K562 (cell line): ENCODE data around the gene TOPORS. TPM values are rescaled to one million over a fixed set of nuclear protein-coding genes. Genes with fewer than 3 reads are reported as not detected.

ENCODE experiments used
- ATF1 ChIP-seq, 2 experiments: fragments of 450-650 bp in 1 of 2; IDR thresholded peaks; 2 replicates each; pipeline ENCODE4 v1.6.1; 2016; ENCODE audit warnings: missing compliant biosample characterization in 1 of 2, missing genetic modification characterization in 1 of 2
- CREBBP ChIP-seq: IDR thresholded peaks from one replicate; pipeline ENCODE4 v1.6.1; 2012; ENCODE audit warnings: low read depth, mild to moderate bottlenecking, control low read depth, inconsistent platforms, low read length
- CTBP1 ChIP-seq: fragments of 450-650 bp; IDR thresholded peaks from 2 replicates; pipeline ENCODE4 v1.6.1; 2016; ENCODE audit warnings: borderline replicate concordance
- EGR1 ChIP-seq: fragments of 450-650 bp; conservative IDR thresholded peaks from 2 replicates; pipeline ENCODE4 v1.6.1; 2017; ENCODE audit warnings: mild to moderate bottlenecking
- FOXK1 ChIP-seq: sonication (generic); formaldehyde crosslinking; IDR thresholded peaks from 2 replicates; pipeline ENCODE4 v1.8.0; 2022; ENCODE audit warnings: missing genetic modification reagents, mild to moderate bottlenecking, borderline replicate concordance
- L3MBTL2 ChIP-seq: fragments of 450-650 bp; IDR thresholded peaks from 2 replicates; pipeline ENCODE4 v1.6.1; 2016; ENCODE audit warnings: mild to moderate bottlenecking, moderate library complexity
- MAFK ChIP-seq: IDR thresholded peaks from 2 replicates; pipeline ENCODE4 v1.6.1; 2011; ENCODE audit warnings: low read length, improper control_type of control experiment
- MAZ ChIP-seq, 2 experiments: fragments of 450-650 bp in 1 of 2; sonication (generic) in 1 of 2; formaldehyde crosslinking; IDR thresholded peaks in 1 of 2; conservative IDR thresholded peaks in 1 of 2; 2 replicates each; pipeline versions ENCODE4 v1.4.0 to v1.5.0; 2020; ENCODE audit warnings: mild to moderate bottlenecking in 1 of 2, missing genetic modification reagents in 1 of 2
- MEF2A ChIP-seq: IDR thresholded peaks from 2 replicates; pipeline ENCODE4 v1.6.1; 2011; ENCODE audit warnings: low read depth, mild to moderate bottlenecking, low read length, moderate library complexity; ENCODE audit not compliant: control insufficient read depth
- MEIS2 ChIP-seq: fragments of 450-650 bp; IDR thresholded peaks from 2 replicates; pipeline ENCODE4 v1.6.1; 2014; ENCODE audit warnings: mild to moderate bottlenecking; ENCODE audit not compliant: partially characterized antibody
- MTA1 ChIP-seq: fragments of 450-650 bp; IDR thresholded peaks from 2 replicates; pipeline ENCODE4 v1.6.1; 2017; ENCODE audit warnings: borderline replicate concordance
- MTA3 ChIP-seq: fragments of 450-650 bp; formaldehyde crosslinking; IDR thresholded peaks from 2 replicates; pipeline ENCODE4 v1.6.1; 2017; ENCODE audit warnings: mild to moderate bottlenecking, borderline replicate concordance
- NFIC ChIP-seq: fragments of 450-650 bp; IDR thresholded peaks from 2 replicates; pipeline ENCODE4 v1.6.1; 2017; ENCODE audit warnings: mild to moderate bottlenecking, inconsistent platforms
- NR2C2 ChIP-seq, 2 experiments: fragments of 200-800 bp in 1 of 2; sonication (Bioruptor generic) in 1 of 2; sonication (generic) in 1 of 2; formaldehyde crosslinking in 1 of 2; IDR thresholded peaks; 2 replicates each; pipeline versions ENCODE4 v1.6.1 to v1.8.0; 2016 to 2022; ENCODE audit warnings: mild to moderate bottlenecking in 1 of 2, missing compliant biosample characterization in 1 of 2, missing genetic modification characterization in 1 of 2, missing genetic modification reagents in 1 of 2
- NRF1 ChIP-seq, 2 experiments: fragments of 450-650 bp; IDR thresholded peaks in 1 of 2; conservative IDR thresholded peaks in 1 of 2; 2 replicates each; pipeline ENCODE4 v1.6.1; 2014; ENCODE audit warnings: mild to moderate bottlenecking in 2 of 2
- PHF8 ChIP-seq: fragments of 200-600 bp; sonication (generic); IDR thresholded peaks from 2 replicates; pipeline ENCODE4 v1.6.1; 2012; ENCODE audit warnings: mixed run types, mild to moderate bottlenecking, inconsistent platforms, low read length, moderate library complexity, borderline replicate concordance
- RBFOX2 ChIP-seq: fragments of 200-400 bp; formaldehyde crosslinking; IDR thresholded peaks from 2 replicates; pipeline ENCODE4 v1.6.1; 2017; ENCODE audit warnings: low read depth, mild to moderate bottlenecking, low read length, moderate library complexity
- SAP30 ChIP-seq: fragments of 200-600 bp; sonication (generic); IDR thresholded peaks from 2 replicates; pipeline ENCODE4 v1.6.1; 2012; ENCODE audit warnings: borderline replicate concordance, low read depth, mild to moderate bottlenecking, moderate library complexity, low read length, control low read depth, inconsistent platforms; ENCODE audit not compliant: insufficient read depth, poor library complexity, severe bottlenecking
- SIN3A ChIP-seq, 2 experiments: fragments of 150-350 bp in 1 of 2; IDR thresholded peaks; 2 replicates each; pipeline ENCODE4 v1.6.1; 2011 to 2016; ENCODE audit warnings: borderline replicate concordance in 2 of 2, low read depth in 2 of 2, low read length in 2 of 2, mild to moderate bottlenecking in 2 of 2, moderate library complexity in 2 of 2; ENCODE audit not compliant: control insufficient read depth in 1 of 2
- TGIF2 ChIP-seq: sonication (generic); formaldehyde crosslinking; IDR thresholded peaks from 2 replicates; pipeline ENCODE4 v1.8.1; 2022; ENCODE audit warnings: mild to moderate bottlenecking, missing genetic modification reagents, moderate library complexity
- ZFX ChIP-seq: sonication (generic); formaldehyde crosslinking; IDR thresholded peaks from 2 replicates; pipeline ENCODE4 v1.8.0; 2022; ENCODE audit warnings: mild to moderate bottlenecking, missing genetic modification reagents, moderate library complexity
- ZNF57 ChIP-seq: fragments of 450-650 bp; formaldehyde crosslinking; IDR thresholded peaks from 2 replicates; pipeline ENCODE4 v1.4.0; 2020; ENCODE audit warnings: mild to moderate bottlenecking, moderate library complexity
- polyA plus RNA-seq, 8 experiments: library from polyadenylated mRNA; depleted of rRNA in 4 of 8; stranded (reverse) in 5 of 8; unstranded in 3 of 8; fragments of >200 nt; fragmentation: Nextera tagmentation in 2 of 8; fragmentation: Illumina TruSeq in 1 of 8; extraction: Ambion mirVana in 2 of 8; extraction: Trizol in 1 of 8; gene quantifications; 2 replicates each; pipeline versions ENCODE4 v1.2.1 to v1.2.3, GENCODE V29; 2011 to 2014; ENCODE audit warnings: inconsistent platforms in 1 of 8, missing spikeins in 1 of 8
- total RNA-seq, 7 experiments: library from RNA; depleted of rRNA in 6 of 7; stranded (reverse); fragments of >200 nt in 6 of 7; fragmentation: Illumina TruSeq in 2 of 7; extraction: Trizol in 2 of 7; gene quantifications; 2 replicates each; pipeline versions ENCODE4 v1.2.1 to v1.2.3, GENCODE V29; 2011 to 2021; ENCODE audit warnings: low replicate concordance in 1 of 7
- TF ChIP-seq, protein P1 (sequence below): fragments of 250-450 bp; sonication (Bioruptor Pico); IDR thresholded peaks from 2 replicates; pipeline ENCODE4 v1.8.0; 2021; ENCODE audit warnings: borderline replicate concordance, mild to moderate bottlenecking, moderate library complexity; ENCODE audit not compliant: poor library complexity, severe bottlenecking
- TF ChIP-seq, protein P2 (sequence below): fragments of 450-650 bp; IDR thresholded peaks from 2 replicates; pipeline ENCODE4 v1.6.1; 2016; ENCODE audit warnings: antibody characterized with exemption

The TOPORS gene
- total and polyA plus RNA-seq, 9 of the 15 experiments (the other 6 are each of a cell fraction or from before 2014, with no cell fraction given), result 4.3 to 19.6 (median 9.9) TPM

DNA sequence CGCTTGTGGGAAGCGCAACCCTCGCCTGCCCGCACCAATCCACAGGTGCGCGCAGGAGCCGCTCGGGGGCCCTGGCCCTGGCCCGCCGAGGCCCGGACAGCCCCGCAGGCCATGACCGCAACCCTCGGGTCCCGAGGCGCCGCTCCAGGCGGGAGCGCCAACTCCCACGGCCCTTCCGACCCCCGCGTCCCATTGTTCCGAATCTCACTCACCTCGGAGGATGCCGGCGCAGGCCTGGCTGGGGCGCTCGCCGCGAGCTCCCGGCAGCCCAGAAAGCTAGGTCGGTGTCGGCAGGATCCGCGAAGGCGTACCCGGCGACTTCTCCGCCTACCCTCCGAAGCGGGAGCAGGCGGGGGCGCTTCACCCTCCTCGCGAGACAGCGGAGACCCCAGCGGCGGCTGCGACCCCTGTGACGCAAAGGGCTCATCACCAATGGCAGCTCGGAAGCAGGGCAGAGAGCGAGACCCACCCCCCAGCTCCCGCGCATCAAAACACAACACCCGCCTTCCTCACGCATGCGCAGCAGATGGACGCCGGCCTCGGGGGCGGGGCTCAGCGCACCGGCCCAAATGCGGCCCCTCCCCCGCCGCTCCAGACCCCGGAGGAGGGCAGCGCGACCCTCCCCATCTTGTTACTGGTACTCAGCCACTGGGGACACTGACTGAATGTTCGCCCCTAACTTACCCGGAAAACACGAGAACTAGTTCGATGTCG, 1.7 kb downstream of the TOPORS start (continued):
- TF ChIP-seq MAFK, result no peak
- 0 out of 2 replicates have a peak, but pooled peaks have one; percentile 21 for TF ChIP-seq TGIF2 (CRISPR knock-in tag)
- TF ChIP-seq PHF8, result peak; percentile 35; the same call in 1 of the 2 replicates
- peak; percentile 56 for TF ChIP-seq ZFX
- TF ChIP-seq FOXK1 (CRISPR knock-in tag), result no peak
- TF ChIP-seq, protein P1, sequence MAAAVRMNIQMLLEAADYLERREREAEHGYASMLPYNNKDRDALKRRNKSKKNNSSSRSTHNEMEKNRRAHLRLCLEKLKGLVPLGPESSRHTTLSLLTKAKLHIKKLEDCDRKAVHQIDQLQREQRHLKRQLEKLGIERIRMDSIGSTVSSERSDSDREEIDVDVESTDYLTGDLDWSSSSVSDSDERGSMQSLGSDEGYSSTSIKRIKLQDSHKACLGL (CRISPR knock-in tag), result no peak
- peak; percentile 95 to 96 for TF ChIP-seq NRF1 (conservative IDR thresholded peaks at IDR 0.05 in 1 of 2, IDR thresholded peaks at IDR 0.05 in 1 of 2)
- peak; percentile 39 to 47; a peak in 1 of 4 replicates for TF ChIP-seq MAZ (CRISPR knock-in tag; conservative IDR thresholded peaks at IDR 0.05 in 1 of 2, IDR thresholded peaks at IDR 0.05 in 1 of 2)
- peak; percentile 23; the same call in 1 of the 2 replicates for TF ChIP-seq EGR1
- no peak for TF ChIP-seq NFIC
- peak; percentile 36 for TF ChIP-seq SAP30
- no peak for TF ChIP-seq ATF1 (CRISPR knock-in tag; IDR thresholded peaks at IDR 0.05)
- TF ChIP-seq ATF1 (tag; IDR thresholded peaks at IDR 0.05), result peak; percentile 71
- 0 out of 2 replicates have a peak, but pooled peaks have one; percentile 29 for TF ChIP-seq L3MBTL2
- no peak for TF ChIP-seq SIN3A (IDR thresholded peaks at IDR 0.05; ENCODE audit: borderline replicate concordance in 2 of 2, control insufficient read depth in 1 of 2, low read depth in 2 of 2, low read length in 2 of 2)
- TF ChIP-seq MTA1, result no peak
- TF ChIP-seq MEF2A, result no peak
- peak; percentile 77 for TF ChIP-seq MEIS2
- no peak for TF ChIP-seq ZNF57 (CRISPR knock-in tag)
- 0 out of 2 replicates have a peak, but pooled peaks have one; percentile 20 for TF ChIP-seq MTA3
- TF ChIP-seq, protein P2, sequence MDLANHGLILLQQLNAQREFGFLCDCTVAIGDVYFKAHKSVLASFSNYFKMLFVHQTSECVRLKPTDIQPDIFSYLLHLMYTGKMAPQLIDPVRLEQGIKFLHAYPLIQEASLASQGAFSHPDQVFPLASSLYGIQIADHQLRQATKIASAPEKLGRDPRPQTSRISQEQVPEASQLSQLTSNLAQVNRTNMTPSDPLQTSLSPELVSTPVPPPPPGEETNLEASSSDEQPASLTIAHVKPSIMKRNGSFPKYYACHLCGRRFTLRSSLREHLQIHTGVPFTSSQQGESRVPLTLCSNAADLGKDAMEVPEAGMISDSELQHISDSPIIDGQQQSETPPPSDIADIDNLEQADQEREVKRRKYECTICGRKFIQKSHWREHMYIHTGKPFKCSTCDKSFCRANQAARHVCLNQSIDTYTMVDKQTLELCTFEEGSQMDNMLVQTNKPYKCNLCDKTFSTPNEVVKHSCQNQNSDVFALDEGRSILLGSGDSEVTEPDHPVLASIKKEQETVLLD, result peak; percentile 91
- no peak for TF ChIP-seq CREBBP
- no peak for TF ChIP-seq NR2C2 (CRISPR knock-in tag; IDR thresholded peaks at IDR 0.05)
- peak; percentile 59 for TF ChIP-seq NR2C2 (tag; IDR thresholded peaks at IDR 0.05)
- peak; percentile 65 for TF ChIP-seq RBFOX2
- peak; percentile 45; the same call in 1 of the 2 replicates for TF ChIP-seq CTBP1
